COLO668 (cell line): Measurements from ENCODE around the gene RBM3.

ENCODE experiments used
- DNase-seq: peaks from one replicate; lab custom pipeline; 2025; ENCODE audit not compliant: unreplicated experiment; lab: John Stamatoyannopoulos, UW

The RBM3 gene

DNA sequence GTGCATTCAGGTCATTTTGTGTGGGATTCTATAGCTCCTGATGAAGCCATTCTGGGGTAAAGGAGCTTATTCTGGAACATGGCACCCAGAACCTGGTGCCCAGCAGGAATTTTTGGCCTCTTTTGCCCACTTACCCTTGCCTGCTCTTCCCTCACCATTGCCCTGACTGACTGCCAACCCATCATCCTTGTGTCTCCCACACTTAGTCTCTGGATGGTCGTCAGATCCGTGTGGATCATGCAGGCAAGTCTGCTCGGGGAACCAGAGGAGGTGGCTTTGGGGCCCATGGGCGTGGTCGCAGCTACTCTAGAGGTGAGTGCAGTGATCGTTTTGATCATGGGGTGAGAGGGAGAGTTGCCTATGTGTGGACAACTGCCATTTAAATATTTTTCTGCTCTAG lies 1.8 kb downstream of the RBM3 start:
- DNase-seq: no peak

DNA sequence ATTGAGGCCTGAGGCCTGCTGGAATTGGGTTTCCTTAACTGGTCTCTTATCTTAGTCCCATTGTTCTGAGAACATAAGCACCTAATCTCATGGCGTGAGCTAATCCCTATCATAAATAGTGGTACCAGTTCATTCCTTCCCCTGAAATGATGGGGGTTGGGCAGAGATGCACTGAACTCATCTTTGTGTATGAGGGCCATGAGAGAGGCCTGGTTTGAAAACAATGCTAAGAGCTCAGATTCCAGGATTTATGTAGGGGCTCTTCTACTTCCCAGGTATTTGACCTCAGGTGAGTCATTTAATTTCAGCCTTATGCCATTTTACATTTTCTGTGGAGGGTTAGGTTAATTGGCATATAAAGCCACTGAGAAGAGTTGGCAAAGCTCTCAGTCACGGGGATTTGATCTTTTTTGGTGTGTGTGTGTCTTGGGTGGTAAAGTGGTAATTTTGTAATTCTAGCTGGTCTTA lies 4.4 kb downstream of the RBM3 start:
- DNase-seq: no peak

DNA sequence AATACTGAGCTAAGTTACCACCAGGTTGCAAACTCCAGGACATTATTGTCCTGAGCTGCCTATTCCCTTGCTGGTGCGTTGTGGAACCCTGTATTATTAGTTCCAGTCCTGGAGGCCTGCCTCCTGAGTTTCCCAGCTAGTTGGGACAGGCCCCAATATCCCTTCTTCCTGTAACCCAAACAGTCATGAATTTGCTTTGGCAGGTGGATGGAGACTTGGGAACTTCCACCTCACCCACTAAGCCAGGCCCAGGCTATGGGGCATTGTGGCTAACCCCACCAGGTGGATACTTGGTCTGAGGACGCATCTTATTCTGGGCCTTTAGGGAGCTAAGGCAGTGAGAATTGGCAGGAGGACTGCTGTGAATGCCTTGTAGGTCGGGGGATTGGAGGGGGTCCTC lies 5.0 kb downstream of the RBM3 start:
- DNase-seq: no peak

DNA sequence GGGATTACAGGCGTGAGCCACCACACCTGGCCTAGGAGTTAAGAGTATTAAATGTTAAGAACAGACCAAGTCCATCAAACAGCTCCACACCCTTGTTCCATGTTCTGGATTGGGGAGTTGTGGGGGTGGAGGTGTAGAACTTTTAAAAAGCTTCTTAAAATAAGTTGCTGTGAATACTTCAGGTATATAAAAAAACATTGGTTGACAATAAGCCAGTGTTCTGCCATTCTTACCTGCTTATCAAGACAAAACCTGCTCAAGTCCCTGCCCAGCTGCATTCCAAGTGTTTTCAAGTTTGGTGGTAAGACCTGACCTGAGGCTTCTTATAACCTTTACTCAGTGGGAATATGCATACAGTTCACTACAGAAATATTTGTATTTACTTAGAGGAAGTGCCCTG lies 6.4 kb downstream of the RBM3 start:
- DNase-seq: no peak

DNA sequence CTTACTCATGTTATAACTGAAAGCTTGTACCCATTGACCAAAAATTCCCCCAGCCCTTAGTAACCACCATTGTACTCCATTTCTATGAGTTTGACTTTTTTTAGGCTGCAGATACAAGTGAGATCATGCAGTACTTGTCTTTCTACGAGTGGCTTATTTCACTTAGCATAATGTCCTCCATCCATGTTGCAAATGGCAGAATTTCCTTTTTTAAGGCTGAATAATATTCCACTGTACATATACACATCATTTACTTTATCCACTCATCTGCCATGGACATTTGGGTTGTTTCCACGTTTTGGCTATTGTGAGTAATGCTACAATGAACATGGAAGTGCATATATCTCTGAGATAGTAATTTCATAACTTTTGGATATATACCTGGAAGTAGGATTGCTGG lies 10.4 kb downstream of the RBM3 start:
- DNase-seq: no peak

DNA sequence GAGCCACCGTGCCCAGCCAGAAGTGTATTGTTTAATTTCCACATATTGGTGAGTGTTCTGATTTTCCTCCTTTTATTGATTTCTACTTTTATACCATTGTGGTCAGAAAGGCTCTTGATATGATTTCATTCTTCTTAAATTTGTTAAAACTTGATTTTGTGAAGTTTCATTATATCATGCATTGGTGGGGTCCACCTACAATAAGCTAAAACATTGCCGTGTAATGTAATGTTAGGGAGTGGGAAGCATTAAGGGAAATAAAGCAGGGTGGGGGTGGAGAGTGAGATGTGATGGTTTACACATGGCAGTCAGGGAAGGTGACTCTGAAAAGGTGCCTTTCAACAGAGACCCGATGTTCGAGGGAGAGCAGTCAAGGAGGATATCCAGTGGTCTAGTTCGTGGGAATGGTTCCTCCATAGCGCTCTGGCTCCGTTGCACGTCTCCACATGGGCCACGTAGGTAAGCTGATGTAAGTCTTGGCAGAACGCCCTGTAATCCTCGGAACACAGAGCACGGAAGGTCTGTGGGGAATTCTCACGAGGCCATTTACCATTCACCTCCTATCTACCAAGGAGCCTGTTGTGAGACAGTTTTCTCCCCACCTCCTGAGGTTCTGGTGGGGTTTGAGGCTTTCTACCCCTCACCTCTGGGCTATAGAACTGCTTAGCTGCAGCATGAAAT lies 15.3 kb downstream of the RBM3 start:
- DNase-seq: no peak

DNA sequence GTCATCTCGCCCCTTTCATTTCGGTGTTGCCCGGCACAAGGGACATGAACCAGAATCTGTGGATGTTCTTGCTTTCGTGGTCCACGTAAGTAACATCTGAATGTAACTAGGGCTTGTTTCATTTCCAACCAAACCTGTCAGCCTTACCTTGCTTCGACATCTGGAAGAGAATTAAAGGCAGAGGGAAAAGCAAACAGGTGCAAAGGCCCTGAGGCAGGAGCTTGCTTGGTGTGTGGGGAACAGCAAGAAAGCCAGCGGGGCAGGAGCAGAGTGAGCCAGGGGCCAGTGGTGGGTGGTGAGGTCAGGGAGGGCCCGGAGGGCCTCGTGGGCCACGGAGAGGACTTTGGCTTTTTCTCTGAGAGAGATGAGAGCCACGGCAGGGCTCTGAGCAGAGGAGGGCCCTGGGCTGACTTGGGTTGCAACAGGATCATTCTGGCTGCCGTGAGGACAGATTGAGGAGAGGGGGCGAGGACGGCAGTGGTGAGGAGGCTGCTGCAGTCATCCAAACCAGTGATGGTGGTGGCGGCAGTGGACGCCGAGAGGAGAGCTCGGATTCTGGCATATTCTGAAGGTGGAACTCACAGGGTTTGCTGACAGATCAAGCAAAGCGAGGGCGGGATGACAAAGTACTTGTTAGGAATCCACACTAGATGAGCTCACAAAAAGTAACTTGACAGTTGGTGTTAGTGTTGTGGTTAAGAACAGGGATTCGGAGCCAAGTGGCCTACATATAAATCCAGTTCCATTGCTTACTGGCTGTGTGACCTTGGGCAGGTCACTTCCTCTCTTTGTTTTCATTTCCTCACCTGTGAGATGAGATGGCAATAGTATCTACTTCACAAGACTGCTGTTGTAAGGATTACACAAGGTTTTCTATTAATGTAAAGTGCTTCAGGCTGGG lies 16.2 kb downstream of the RBM3 start:
- DNase-seq: no peak

DNA sequence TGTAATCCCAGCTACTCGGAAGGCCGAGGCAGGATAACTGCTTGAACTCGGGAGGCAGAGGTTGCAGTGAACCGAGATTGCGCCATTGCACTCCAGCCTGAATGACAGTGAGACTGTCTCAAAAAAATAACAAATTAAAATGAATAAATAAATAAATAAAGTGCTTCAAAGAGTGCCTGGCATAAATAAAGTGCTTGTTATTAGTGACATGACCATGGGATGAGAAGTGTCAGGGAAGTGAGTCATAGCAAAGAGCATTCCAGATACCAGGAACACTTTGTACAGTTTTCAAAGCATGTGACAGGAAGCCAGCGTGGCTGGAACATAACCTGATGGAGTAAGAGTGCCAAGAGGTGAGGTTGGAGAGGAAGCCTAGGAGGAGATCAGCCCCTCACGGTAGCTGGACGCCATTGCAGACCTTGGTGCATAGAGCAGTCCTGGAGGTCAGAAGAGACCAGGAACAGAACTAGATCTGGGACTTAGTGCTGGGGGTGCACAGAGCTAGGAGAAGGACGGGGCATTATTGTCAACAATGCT lies 17.0 kb downstream of the RBM3 start:
- no peak for DNase-seq

DNA sequence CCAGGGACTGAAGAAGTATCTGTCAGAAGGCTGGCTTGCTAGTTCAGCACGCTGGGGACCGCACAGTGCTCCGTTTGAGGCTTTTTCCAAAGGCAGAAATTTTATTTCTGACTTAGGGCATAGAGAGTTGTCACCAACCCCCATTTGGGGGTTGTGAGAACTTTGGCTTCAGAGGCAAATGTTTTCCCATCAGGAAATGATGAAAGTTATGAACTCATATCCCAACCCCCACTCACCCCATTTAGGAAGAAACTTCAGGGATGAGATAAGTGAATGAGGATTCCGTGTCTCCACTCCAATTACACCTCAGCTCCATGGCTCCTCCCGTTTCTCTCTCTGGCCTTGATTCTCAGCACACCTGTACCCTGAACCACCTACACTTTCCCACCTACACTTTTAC lies 18.7 kb downstream of the RBM3 start:
- no peak for DNase-seq

DNA sequence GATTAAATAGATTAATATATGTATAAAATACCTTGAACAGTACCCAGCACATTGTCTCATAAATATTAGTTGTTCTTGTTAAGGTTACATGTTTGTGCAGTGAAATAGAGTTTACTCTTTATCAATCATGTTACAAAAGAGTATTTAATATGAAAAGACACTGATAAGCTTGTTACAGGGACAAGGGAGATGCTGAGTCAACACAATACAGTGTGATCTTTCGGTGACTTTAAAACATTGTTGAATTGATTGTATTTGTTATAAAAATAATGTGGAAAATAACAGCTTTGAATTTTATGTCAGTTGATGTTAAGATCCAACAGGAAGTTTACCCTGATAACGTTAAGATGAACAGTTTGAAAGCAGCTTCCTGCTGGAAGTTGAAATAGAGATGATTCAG lies 21.6 kb downstream of the RBM3 start:
- no peak for DNase-seq

DNA sequence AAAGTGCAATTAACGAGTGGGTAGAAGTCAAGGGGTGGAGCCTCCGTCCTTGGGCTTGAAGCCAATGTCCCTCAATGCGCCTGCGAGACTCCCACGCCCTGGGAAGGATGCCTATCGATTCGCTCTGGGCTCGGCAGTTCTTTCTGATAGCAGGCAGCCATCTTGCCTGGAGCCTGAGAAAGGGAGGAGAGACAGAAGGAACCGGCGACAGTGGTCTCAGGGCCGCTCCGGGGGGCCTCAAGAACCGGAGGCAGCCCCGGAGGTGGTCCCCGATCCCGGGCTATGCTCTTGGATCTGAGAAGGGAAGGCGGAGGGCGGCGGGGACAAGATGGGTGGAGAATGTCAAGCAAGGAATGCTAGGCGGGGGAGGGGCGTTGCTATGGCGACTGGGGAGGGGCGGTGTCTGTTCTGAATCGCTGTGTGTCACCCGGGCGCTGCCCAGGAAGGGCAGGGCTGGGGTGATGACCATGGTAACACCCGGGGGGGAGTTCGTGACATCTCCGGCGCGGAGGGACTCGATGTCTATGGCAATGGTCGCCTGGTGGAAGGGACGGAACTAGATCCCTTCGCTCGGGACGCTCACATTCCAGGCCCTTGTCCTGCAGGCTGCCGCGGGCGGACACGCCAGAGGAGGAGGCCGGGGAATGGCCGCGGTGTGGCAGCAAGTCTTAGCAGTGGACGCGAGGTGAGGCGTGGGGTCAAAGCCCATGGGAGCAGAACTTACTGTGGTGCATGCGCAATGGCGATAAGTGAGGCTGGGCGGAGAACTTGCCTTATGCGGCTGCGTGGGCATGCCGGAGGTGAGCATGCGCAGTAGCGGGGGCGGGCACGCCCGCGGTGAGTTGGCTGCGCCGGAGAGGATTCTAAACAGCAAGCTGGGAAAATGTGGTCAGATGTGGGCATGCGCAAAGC lies 23.3 kb downstream of the RBM3 start, which contains the start of gene WDR13:
TSS of gene WDR13 (plus strand) at position 140 of the 912 bp plus-strand sequence. CDS start at position 645, 505 bp downstream.
- DNase-seq: peak; percentile 91

DNA sequence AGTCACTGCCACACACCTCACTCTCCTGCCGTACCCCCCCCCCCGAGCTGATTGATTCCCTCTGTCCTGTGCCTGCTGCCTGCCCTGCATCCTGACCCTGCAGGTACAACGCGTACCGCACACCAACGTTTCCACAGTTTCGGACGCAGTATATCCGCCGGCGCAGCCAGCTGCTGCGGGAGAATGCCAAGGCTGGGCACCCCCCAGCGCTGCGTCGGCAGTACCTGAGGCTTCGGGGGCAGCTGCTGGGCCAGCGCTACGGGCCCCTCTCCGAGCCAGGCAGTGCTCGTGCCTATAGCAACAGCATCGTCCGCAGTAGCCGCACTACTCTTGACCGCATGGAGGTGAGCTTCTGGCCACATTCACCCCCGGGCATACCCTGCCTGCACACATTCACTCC lies 24.3 kb downstream of the RBM3 start:
- no peak for DNase-seq

DNA sequence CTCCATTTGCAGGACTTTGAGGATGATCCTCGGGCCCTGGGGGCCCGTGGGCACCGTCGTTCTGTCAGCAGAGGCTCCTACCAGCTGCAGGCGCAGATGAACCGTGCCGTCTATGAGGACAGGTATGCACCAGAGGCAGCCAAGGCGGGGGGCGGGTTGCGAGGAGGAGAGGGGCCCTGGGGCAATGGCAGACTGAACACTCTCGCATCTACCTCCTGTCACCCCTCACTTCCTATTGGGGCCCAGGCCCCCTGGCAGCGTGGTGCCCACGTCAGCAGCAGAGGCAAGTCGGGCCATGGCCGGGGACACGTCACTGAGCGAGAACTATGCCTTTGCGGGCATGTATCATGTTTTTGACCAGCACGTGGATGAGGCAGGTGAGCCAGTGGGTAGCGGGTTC lies 25.1 kb downstream of the RBM3 start:
- DNase-seq: no peak

DNA sequence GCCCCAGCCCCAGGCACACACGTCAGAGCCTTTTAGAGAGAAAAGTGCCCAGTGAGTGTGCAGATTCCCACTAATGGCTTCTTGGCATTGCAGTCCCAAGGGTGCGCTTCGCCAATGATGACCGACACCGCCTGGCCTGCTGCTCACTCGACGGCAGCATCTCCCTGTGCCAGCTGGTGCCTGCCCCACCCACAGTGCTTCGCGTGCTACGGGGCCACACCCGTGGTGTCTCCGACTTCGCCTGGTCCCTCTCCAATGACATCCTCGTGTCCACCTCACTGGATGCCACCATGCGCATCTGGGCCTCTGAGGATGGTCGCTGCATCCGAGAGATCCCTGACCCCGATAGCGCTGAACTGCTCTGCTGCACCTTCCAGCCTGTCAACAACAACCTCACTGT lies 25.9 kb downstream of the RBM3 start:
- no peak for DNase-seq

DNA sequence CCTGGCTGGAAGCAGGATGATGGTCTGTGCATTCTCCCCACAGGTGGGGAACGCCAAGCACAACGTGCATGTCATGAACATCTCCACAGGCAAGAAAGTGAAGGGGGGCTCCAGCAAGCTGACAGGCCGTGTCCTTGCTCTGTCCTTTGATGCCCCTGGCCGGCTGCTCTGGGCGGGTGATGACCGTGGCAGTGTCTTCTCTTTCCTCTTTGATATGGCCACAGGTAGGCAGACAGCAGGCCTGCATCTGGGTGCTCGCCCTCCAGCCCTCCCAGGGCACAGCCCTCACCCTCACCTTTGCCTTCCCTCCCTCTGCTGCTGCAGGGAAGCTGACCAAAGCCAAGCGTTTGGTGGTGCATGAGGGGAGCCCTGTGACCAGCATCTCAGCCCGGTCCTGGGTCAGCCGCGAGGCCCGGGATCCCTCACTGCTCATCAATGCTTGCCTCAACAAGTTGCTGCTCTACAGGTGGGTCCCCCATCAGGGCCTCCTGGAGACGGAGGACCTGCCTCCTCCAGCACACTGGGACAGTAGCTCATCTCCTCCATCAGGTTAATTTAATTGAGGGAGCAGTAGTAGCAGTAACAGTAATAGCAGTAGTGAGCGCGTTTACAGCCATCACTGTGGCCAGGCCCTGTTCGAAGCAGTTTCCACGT lies 27.6 kb downstream of the RBM3 start:
- DNase-seq: no peak

DNA sequence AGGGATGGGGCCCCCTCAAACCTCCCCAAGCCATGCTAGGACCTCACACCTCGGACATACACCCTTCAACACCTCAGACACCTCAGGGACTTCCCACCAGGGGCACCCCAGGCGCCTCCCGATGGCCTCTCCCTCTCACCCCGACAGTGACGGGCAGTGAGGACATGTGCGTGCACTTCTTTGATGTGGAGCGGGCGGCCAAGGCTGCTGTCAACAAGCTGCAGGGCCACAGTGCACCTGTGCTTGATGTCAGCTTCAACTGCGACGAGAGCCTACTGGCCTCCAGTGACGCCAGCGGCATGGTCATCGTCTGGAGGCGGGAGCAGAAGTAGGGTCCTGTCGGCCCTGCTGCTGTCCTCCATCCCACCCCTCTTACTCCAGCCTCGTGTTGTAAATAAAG lies 30.4 kb downstream of the RBM3 start:
- DNase-seq: no peak

DNA sequence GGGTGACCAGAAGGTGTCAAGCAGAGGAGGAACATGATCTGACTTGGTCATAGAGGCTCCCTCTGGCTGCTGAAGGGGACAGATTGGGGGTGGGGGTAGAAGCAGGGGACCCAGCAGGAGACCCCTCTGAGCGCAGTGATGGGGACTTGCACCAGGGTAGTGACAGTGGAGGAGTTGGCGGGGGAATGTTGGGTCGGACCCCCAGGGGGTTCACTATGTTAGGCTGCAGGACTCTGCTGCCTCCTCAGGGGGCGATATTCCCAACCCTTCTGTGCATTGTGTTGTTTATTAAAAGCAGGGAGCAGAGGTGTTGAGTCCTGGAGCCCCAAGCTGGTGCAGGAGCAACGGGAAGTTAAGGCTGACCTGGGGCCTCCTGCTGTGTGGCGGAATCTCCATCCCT lies 31.8 kb downstream of the RBM3 start:
- DNase-seq: no peak

DNA sequence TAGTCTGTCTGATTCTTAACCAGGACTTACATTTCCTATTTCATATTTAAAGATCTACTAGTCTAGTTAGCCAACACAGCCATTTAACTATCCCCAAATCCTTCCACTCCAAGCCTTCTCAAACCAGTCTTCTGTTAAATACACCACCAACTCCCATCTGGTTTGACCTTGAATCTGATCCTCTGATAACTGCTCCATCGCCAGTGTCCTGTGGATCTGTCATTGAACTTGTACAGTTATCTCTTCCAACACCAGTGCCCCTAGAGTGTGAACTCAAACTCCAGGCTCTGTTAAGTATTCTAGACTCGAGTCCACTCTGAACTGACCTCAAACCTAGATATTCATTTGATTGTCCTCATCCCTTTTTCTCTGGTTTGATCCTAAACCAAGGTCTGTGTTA lies 37.4 kb downstream of the RBM3 start:
- DNase-seq: no peak

DNA sequence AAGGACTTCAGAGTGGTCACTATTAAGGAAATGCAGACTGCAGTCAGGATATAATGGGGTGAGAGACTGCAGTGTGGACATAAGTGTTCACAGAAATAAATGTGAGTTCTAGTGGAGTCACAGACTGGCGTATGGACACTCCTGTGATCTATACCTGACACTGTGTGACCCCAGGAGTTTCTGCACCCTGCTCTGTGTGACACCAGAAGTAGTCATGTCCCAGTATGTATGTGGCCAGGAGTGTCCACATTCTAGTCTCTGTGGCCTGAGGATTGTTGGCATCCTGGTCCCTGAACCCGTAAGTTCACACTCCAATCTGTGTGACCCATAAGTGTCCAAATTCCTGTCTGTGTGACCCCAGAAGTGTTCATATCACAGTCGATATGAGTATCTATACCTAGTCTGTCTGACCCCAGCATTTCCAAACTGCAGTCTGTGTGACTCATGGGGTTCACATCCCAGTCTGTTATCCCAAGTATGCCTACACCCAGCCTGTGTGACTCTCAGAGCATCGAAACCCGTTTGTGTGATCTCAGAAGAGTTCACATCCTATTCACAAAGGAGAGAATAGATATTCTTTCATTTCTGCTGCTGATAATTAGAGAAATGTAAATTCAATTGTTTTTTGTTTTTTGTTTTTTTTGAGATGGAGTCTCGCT lies 39.3 kb downstream of the RBM3 start:
- no peak for DNase-seq

DNA sequence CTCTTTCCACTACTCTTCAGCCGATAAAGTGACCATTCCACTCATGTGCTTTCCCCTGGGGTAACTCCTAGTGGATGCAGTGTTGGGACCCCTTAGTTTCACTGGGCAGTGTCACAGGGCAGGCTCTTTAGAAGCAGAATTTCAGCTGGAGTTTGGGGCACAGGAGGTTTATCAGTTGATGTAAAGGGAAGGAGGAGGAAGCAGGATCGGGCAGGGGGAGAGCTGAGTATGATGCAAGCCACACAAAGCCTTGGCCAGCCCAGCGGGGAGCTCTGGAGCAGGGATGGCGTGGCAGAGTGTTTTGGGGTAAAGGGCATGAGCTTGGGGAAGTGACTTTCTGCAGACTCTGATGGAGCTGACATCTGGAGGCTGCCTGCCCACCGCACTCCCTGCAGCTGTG lies 42.3 kb downstream of the RBM3 start:
- DNase-seq: no peak
